T-helper 1 cell treated with Interleukin-12 subunit alpha and Interleukin-12 subunit beta and Interleukin-4 antibody, amounts not matched to agents 30 ng/mL and 1 ng/mL, for 36 hours (primary cell): ENCODE results near the gene TIMM10B. TPM values are rescaled to one million over a fixed set of nuclear protein-coding genes. Genes with fewer than 3 reads are reported as not detected.

Experiments
- intact Hi-C: fragments of 100-400 bp; cut with micrococcal nuclease; formaldehyde crosslinking; loops from one replicate; pipeline ENCODE4 v1.15.1; 2024
- total RNA-seq: library from RNA; stranded (reverse); gene quantifications from 2 replicates; pipeline ENCODE4 v1.2.3, GENCODE V29; 2022

Gene TIMM10B
- total RNA-seq = 29.4 and 30.9 TPM in 2 replicates

GRCh38 chr11:6481012-6481923 lies at the start of gene TIMM10B, which contains the start of gene ARFIP2:
TIMM10B (plus strand) TSS chr11:6481501; CDS start chr11:6481517, 16 bp downstream.
ARFIP2 (minus strand) TSS chr11:6481331; CDS start chr11:6480421, 910 bp downstream.
- intact Hi-C loops = loop anchor here (1.0 to 10.0 kb wide), 17 partner anchors 8 to 856 kb away; partner anchors contain the start of genes APBB1, CAVIN3, FHIP1B and ILK

GRCh38 chr11:6431861-6432260 lies 49.4 kb upstream of the TIMM10B start:
- intact Hi-C loops = no loop called here

GRCh38 chr11:6433998-6434660 lies 47.2 kb upstream of the TIMM10B start:
- intact Hi-C loops = no loop called here

- intact Hi-C loops = no loop called here
Observed at GRCh38 chr11:6437423-6437822, 43.9 kb upstream of the TIMM10B start.

GRCh38 chr11:6437993-6438392 lies 43.3 kb upstream of the TIMM10B start:
- intact Hi-C loops = loop anchor here (1.0 to 2.0 kb wide), 3 partner anchors 19 to 317 kb away; partner anchors contain the start of gene APBB1

GRCh38 chr11:6438979-6439571 lies 42.2 kb upstream of the TIMM10B start:
- intact Hi-C loops = loop anchor here (1.0 to 2.0 kb wide), 4 partner anchors 20 to 316 kb away; partner anchors contain the start of gene APBB1

GRCh38 chr11:6440906-6441358 lies 40.4 kb upstream of the TIMM10B start, which contains the start of gene HPX:
HPX (minus strand) TSS chr11:6440987; CDS start chr11:6440963, 24 bp downstream.
- intact Hi-C loops = no loop called here

GRCh38 chr11:6442441-6442840 lies 38.9 kb upstream of the TIMM10B start:
- intact Hi-C loops = loop anchor here (2.0 kb wide), 1 partner anchor 38 kb away; the partner anchor contains the start of genes ARFIP2 and TIMM10B

GRCh38 chr11:6443269-6444003 lies 37.9 kb upstream of the TIMM10B start:
- intact Hi-C loops = loop anchor here (1.0 to 2.0 kb wide), 6 partner anchors 24 to 64 kb away; partner anchors contain the start of genes APBB1, ARFIP2, SMPD1 and TIMM10B

GRCh38 chr11:6448574-6448973 lies 32.7 kb upstream of the TIMM10B start:
- intact Hi-C loops = no loop called here

- intact Hi-C loops = no loop called here
Observed at GRCh38 chr11:6452219-6452618, 29.1 kb upstream of the TIMM10B start.

- intact Hi-C loops = no loop called here
Observed at GRCh38 chr11:6453152-6453551, 28.1 kb upstream of the TIMM10B start.

- intact Hi-C loops = no loop called here
Observed at GRCh38 chr11:6455070-6455469, 26.2 kb upstream of the TIMM10B start.

- intact Hi-C loops = no loop called here
Observed at GRCh38 chr11:6456361-6457073, 24.8 kb upstream of the TIMM10B start.

- intact Hi-C loops = no loop called here
Observed at GRCh38 chr11:6457581-6458320, 23.6 kb upstream of the TIMM10B start.

- intact Hi-C loops = no loop called here
Observed at GRCh38 chr11:6458352-6459098, 22.8 kb upstream of the TIMM10B start.

- intact Hi-C loops = no loop called here
Observed at GRCh38 chr11:6459099-6459450, 22.2 kb upstream of the TIMM10B start.

GRCh38 chr11:6468712-6469495 lies 12.4 kb upstream of the TIMM10B start:
- intact Hi-C loops = no loop called here
